GM12872 (cell line): Measurements from ENCODE around the gene CEP44.

ENCODE experiments used
- TF ChIP-seq, protein P1 (sequence below): IDR thresholded peaks from 3 replicates; pipeline ENCODE4 v1.5.1; 2011; ENCODE audit warnings: low read depth, mild to moderate bottlenecking, low read length, moderate library complexity; ENCODE audit not compliant: insufficient read depth

The CEP44 gene

GRCh38 chr4:174279433-174280155 is 4.1 kb upstream of the CEP44 start:
- TF ChIP-seq, protein P1, sequence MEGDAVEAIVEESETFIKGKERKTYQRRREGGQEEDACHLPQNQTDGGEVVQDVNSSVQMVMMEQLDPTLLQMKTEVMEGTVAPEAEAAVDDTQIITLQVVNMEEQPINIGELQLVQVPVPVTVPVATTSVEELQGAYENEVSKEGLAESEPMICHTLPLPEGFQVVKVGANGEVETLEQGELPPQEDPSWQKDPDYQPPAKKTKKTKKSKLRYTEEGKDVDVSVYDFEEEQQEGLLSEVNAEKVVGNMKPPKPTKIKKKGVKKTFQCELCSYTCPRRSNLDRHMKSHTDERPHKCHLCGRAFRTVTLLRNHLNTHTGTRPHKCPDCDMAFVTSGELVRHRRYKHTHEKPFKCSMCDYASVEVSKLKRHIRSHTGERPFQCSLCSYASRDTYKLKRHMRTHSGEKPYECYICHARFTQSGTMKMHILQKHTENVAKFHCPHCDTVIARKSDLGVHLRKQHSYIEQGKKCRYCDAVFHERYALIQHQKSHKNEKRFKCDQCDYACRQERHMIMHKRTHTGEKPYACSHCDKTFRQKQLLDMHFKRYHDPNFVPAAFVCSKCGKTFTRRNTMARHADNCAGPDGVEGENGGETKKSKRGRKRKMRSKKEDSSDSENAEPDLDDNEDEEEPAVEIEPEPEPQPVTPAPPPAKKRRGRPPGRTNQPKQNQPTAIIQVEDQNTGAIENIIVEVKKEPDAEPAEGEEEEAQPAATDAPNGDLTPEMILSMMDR: no peak

DNA sequence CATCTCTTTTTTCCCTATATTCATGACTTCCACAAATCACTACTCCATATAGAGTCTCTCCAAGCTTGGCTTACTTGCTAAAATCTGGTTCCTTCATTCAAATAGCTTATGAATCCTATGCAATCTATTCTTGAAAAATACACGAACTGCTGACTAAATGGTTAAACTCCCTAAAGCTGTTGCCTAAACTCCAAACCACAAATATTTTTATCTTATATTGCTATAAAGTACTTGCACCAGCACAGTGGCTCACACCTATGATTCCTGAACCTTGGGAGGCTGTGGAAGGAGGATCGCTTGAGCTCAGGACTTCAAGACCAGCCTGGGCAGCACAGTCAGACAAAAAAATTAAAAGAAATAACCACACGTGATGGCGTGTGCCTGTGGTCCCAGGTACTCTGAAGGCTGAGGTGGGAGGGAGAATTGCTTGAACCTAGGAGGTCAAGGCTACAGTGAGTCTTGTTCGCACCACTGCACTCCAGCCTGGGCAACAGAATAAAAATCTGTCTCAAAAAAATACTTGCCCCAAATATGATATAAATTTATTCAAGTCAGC is 2.5 kb upstream of the CEP44 start:
- TF ChIP-seq, protein P1: no peak

DNA sequence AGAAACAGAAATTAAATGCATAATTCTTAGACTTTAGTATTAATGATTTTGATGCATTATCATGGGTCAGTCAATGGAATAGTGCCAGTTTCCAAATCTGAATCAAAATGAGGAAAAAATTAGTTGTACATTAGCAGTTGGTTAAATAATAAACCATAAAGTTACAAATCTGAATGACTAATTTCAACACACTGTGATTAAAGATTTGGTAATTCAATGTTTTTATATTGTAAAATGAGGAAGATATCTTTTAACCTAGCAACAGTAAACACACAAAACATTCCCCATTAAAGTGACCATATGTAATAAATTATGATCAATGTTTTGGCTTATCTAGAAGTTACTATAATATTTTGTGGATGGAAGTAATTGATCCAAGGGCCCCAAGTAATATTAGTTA is 1.8 kb upstream of the CEP44 start:
- TF ChIP-seq, protein P1: no peak

DNA sequence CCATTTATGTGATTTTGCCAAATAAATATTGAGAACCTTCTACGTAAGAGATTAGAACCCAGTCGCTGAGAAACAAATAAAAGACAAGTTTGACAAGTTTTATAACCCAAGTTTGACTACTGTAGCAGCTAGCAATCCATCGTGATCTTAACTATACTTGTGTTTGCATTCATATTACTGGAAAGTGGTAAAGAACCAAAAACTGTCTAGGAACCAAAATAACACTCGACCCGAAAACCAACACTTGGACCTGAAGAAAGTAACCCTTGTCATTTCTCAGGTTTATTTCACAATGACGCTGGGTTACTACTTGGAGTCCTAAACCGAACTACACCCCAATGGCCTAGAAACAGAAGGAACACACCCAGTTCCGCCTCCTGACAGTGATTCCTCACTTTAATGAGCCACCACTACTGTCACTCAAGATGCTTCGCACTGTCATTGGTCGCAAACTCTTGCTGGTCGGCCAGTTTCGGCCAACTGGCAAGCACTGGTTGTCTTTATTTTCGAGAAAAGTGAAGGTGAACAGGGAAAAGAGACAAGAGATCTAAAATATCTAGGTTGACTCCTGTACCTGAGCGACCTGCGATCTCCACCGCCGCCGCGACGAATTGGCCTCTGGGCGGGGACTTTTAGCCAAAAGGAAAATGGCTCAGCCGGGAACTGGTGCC is 740 bp upstream of the CEP44 start:
- TF ChIP-seq, protein P1: no peak

GRCh38 chr4:174284487-174284886 is 776 bp downstream of the CEP44 start:
- TF ChIP-seq, protein P1: no peak

DNA sequence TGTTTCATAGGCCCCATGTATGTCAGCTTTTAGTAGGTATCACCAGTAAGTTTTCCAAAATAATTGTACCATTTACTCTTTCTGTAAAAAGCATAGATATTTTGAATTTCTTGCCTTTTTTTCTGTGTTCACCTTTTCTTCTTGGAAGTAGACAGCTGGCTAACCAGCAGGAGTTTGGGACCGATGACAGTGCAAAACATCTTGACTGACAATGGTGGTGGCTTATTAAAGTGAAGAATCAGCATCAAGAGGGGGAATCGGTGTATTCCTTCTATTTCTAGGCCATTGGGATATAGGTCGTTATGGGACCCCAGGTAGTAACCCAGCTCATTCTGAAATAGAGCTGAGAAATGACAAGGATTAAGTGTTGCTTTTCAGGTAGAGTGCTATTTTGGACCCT is 3.2 kb downstream of the CEP44 start:
- TF ChIP-seq, protein P1: no peak

GRCh38 chr4:174292473-174292872 is 8.8 kb downstream of the CEP44 start:
- TF ChIP-seq, protein P1: no peak
